ENCODE measurements around the gene TRAF2.

TRAF2 gene

DNA sequence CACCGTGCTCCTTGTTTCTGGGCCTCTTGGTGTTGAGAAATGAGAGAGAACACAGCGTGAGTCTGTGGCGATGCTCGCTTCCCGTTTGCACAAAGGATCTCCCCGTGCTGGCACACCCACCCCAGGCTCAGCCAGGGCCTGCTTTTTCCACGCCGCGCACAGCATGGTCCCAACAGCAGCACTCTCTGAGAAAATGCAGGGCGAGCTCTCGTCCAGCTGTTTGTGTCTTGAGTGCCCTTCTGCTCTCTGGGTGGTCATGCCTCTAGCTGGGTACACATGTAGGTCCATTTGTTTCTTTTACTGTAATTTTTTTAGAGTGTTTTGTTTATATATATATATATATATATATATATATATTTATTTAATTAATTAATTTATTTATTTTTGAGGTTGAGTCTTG lies 31.6 kb downstream of the TRAF2 start (continued):
- TF ChIP-seq SNAI2 (CRISPR knock-in tag; IDR thresholded peaks at IDR 0.05), result no peak

DNA sequence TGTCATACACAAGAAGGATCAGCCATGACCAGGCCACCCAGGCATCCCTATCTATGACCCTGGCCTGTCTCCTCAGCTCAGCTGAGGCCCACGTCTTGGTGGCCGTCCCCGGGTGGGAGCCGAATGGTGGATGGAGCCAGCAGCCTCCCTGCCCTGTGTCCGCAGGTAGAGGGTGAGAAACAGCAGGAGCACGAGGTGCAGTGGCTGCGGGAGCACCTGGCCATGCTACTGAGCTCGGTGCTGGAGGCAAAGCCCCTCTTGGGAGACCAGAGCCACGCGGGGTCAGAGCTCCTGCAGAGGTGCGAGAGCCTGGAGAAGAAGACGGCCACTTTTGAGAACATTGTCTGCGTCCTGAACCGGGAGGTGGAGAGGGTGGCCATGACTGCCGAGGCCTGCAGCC lies 33.8 kb downstream of the TRAF2 start:
- TF ChIP-seq ISL1 (CRISPR knock-in tag; IDR thresholded peaks at IDR 0.05) (no peak), CSDC2 (CRISPR knock-in tag; IDR thresholded peaks at IDR 0.05) (no peak), ZNF565 (CRISPR knock-in tag; conservative IDR thresholded peaks at IDR 0.05; ENCODE audit: low read depth) (no peak), ZC3H10 (CRISPR knock-in tag; IDR thresholded peaks at IDR 0.05) (no peak), ZFP3 (CRISPR knock-in tag; IDR thresholded peaks at IDR 0.05) (no peak), TOX (CRISPR knock-in tag; IDR thresholded peaks at IDR 0.05; ENCODE audit: borderline replicate concordance) (no peak), ESRRG (CRISPR knock-in tag; IDR thresholded peaks at IDR 0.05) (no peak)
- TF ChIP-seq, protein P1, sequence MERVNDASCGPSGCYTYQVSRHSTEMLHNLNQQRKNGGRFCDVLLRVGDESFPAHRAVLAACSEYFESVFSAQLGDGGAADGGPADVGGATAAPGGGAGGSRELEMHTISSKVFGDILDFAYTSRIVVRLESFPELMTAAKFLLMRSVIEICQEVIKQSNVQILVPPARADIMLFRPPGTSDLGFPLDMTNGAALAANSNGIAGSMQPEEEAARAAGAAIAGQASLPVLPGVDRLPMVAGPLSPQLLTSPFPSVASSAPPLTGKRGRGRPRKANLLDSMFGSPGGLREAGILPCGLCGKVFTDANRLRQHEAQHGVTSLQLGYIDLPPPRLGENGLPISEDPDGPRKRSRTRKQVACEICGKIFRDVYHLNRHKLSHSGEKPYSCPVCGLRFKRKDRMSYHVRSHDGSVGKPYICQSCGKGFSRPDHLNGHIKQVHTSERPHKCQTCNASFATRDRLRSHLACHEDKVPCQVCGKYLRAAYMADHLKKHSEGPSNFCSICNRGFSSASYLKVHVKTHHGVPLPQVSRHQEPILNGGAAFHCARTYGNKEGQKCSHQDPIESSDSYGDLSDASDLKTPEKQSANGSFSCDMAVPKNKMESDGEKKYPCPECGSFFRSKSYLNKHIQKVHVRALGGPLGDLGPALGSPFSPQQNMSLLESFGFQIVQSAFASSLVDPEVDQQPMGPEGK (CRISPR knock-in tag; IDR thresholded peaks at IDR 0.05; ENCODE audit: borderline replicate concordance), result no peak
- TF ChIP-seq, protein P2, sequence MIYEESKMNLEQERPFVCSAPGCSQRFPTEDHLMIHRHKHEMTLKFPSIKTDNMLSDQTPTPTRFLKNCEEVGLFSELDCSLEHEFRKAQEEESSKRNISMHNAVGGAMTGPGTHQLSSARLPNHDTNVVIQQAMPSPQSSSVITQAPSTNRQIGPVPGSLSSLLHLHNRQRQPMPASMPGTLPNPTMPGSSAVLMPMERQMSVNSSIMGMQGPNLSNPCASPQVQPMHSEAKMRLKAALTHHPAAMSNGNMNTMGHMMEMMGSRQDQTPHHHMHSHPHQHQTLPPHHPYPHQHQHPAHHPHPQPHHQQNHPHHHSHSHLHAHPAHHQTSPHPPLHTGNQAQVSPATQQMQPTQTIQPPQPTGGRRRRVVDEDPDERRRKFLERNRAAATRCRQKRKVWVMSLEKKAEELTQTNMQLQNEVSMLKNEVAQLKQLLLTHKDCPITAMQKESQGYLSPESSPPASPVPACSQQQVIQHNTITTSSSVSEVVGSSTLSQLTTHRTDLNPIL (CRISPR knock-in tag; IDR thresholded peaks at IDR 0.05; ENCODE audit: low read depth), result no peak
- no peak for ATAC-seq

DNA sequence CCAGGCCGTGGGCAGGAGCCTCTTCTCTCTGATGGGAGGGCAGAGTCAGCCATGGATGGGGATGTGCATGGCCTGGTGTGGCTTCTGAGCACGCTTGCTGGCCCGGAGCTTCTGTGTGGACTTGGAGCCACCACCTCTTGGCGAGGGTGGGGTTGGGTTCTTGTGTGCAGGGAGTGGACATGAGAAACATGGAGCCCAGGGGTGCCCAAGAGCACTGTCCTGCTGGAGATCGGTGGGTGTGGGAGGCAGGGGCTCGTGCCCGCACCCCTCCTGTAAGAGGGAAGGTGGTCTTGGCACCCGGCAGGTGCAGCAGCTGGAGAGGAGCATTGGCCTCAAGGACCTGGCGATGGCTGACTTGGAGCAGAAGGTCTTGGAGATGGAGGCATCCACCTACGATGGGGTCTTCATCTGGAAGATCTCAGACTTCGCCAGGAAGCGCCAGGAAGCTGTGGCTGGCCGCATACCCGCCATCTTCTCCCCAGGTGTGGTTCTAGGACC lies 34.5 kb downstream of the TRAF2 start:
- ATAC-seq, result no peak
- TF ChIP-seq ISL1 (CRISPR knock-in tag; IDR thresholded peaks at IDR 0.05) (no peak), ESRRG (CRISPR knock-in tag; IDR thresholded peaks at IDR 0.05) (no peak)
- TF ChIP-seq, protein P3, sequence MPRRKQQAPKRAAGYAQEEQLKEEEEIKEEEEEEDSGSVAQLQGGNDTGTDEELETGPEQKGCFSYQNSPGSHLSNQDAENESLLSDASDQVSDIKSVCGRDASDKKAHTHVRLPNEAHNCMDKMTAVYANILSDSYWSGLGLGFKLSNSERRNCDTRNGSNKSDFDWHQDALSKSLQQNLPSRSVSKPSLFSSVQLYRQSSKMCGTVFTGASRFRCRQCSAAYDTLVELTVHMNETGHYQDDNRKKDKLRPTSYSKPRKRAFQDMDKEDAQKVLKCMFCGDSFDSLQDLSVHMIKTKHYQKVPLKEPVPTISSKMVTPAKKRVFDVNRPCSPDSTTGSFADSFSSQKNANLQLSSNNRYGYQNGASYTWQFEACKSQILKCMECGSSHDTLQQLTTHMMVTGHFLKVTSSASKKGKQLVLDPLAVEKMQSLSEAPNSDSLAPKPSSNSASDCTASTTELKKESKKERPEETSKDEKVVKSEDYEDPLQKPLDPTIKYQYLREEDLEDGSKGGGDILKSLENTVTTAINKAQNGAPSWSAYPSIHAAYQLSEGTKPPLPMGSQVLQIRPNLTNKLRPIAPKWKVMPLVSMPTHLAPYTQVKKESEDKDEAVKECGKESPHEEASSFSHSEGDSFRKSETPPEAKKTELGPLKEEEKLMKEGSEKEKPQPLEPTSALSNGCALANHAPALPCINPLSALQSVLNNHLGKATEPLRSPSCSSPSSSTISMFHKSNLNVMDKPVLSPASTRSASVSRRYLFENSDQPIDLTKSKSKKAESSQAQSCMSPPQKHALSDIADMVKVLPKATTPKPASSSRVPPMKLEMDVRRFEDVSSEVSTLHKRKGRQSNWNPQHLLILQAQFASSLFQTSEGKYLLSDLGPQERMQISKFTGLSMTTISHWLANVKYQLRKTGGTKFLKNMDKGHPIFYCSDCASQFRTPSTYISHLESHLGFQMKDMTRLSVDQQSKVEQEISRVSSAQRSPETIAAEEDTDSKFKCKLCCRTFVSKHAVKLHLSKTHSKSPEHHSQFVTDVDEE (CRISPR knock-in tag; IDR thresholded peaks at IDR 0.05), result no peak

DNA sequence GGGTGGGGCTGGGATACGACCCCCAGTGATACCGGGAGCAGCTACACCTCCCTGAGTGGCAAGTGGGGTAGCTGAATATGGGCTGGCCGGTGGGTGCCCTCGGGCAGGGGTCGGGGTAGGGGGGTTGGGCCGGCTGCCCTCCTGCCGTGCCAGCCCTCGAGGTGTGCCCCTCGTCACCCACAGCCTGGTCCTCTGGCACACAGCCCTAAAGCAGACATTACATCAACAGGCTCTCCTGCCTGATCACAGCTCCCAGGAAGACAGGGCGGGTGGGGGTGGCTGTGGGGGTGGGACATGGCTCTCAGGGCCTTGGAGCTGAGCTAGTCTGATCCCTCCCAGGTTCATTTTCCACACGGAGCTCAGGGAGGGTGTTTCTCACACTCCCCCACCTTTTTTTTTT lies 35.0 kb downstream of the TRAF2 start:
- TF ChIP-seq, protein P3 (CRISPR knock-in tag; IDR thresholded peaks at IDR 0.05), result no peak
- TF ChIP-seq ZNF8 (CRISPR knock-in tag; IDR thresholded peaks at IDR 0.05) (no peak), TCF4 (CRISPR knock-in tag; IDR thresholded peaks at IDR 0.05; ENCODE audit: borderline replicate concordance) (no peak), ZNF565 (CRISPR knock-in tag; conservative IDR thresholded peaks at IDR 0.05; ENCODE audit: low read depth) (no peak), PPARA (CRISPR knock-in tag; IDR thresholded peaks at IDR 0.05; ENCODE audit: borderline replicate concordance) (no peak)
- no peak for ATAC-seq

DNA sequence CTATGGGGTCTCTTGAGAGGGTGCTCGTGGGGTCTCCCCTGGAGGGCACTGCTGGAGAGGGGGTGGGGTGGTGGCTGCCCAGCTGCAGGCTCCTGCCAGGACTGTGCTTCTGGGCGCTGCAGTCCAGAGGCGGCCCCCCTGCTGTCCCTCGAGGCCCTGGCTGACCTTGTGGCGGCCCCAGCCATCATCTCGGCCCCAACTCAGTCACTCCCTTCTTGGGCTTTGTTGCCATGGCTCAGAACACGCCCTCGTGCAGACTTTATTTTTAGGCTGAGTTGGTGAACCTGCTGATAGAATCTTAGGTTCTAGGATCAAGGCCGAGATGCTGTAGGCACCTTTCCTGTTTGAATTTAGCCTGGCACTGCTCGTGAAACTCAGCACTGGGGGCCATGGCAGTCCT lies 35.4 kb downstream of the TRAF2 start:
- ATAC-seq, result no peak
- TF ChIP-seq, protein P3 (CRISPR knock-in tag; IDR thresholded peaks at IDR 0.05), result no peak
- TF ChIP-seq ARNTL (CRISPR knock-in tag; IDR thresholded peaks at IDR 0.05; ENCODE audit: borderline replicate concordance, low read depth) (no peak), ZNF8 (CRISPR knock-in tag; IDR thresholded peaks at IDR 0.05) (no peak)
- TF ChIP-seq, protein P4, sequence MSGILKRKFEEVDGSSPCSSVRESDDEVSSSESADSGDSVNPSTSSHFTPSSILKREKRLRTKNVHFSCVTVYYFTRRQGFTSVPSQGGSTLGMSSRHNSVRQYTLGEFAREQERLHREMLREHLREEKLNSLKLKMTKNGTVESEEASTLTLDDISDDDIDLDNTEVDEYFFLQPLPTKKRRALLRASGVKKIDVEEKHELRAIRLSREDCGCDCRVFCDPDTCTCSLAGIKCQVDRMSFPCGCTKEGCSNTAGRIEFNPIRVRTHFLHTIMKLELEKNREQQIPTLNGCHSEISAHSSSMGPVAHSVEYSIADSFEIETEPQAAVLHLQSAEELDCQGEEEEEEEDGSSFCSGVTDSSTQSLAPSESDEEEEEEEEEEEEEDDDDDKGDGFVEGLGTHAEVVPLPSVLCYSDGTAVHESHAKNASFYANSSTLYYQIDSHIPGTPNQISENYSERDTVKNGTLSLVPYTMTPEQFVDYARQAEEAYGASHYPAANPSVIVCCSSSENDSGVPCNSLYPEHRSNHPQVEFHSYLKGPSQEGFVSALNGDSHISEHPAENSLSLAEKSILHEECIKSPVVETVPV (CRISPR knock-in tag; IDR thresholded peaks at IDR 0.05), result no peak
